ENCODE measurements around the gene USH1C. TPM values are rescaled to one million over a fixed set of nuclear protein-coding genes. Genes with fewer than 3 reads are reported as not detected.

Gene USH1C
- total RNA-seq, 1 experiment from 2014 or later, result not detected

DNA sequence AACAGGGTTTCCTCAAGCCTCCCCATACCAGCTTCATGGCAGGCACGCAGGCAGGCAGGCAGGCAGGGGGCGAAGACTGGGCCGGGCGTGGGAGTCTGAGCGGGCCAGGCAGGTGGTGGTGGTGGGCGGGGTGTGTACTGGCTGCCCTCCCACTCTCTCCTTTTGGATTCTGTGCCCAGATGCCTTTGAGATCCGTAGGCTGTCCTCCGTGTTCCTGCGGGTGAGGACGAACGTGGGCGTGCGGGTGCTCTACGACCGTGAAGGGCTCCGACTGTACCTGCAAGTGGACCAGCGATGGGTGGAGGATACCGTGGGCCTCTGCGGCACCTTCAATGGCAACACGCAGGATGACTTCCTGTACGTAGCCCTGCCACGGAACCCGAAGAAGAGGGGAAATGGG is 25.8 kb upstream of the USH1C start:
- no peak for DNase-seq (ENCODE audit: low read depth)

DNA sequence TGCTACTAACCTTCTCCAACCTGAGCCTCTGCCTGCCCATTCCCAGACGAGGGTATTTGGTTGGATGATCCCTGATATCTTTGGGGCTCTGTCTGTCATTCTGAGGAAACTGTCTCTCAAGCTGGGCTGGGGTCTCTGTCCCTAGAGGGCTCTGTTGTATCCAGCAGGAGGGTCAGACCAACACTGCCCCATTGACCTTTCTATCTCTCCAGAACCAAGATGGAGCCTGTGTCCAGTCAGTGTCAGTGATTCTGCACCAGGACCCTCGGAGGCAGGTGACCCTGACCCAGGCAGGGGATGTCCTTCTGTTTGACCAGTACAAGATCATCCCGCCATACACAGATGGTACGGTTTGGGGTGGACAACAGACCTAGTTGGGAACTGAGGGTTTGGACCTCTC is 24.7 kb upstream of the USH1C start:
- DNase-seq (ENCODE audit: low read depth), result no peak

DNA sequence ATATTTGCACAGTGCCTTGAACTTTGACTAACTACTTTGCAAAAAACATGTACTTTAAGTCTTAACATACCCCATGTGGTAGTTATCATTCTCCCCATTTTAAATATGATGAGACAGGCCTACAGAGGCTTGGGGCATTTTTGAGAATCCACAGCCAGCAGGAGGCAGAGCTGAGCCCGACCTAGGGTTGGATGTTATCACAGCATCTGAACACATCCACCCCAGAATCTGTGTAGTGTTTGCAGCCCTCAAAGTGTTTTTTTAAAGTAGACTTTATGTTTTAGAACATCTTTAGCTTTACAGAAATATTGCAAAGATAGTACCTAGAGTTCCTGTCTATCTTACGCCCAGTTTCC is 20.4 kb upstream of the USH1C start:
- no peak for DNase-seq (ENCODE audit: low read depth)

DNA sequence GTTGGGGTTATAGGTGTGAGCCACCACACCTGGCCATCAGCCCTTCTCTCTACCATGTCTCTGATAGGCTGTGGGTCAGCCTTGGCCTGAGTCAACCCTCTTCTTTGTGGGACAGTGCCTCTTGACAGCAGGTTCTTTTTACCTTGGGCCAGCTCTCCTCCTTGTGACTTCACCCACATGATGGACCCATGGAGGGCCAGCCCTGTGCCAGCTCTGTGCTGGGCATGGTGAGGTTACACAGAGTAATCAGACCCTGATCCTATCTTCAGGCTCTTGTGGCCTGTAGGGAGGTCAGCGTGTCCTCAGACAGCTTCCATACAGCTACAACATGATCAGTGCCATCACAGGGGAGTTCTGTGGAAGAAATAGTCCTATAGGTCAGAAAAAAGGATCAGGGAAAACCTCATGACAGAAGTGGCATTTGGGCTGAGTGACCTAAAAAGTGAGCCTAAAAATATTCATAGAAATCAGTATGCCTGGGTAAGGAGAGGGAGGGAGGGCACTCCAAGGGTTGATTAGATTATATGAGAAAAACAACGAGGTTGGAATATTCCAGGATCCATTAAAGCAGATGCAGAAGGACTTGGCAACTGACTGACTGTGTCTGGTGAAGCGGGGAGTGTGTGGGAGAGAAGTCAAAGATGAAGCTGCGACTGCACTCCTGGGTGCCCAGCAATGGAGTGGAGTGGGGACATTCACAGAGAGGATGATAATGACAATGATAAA is 19.9 kb upstream of the USH1C start:
- DNase-seq (ENCODE audit: low read depth), result no peak

DNA sequence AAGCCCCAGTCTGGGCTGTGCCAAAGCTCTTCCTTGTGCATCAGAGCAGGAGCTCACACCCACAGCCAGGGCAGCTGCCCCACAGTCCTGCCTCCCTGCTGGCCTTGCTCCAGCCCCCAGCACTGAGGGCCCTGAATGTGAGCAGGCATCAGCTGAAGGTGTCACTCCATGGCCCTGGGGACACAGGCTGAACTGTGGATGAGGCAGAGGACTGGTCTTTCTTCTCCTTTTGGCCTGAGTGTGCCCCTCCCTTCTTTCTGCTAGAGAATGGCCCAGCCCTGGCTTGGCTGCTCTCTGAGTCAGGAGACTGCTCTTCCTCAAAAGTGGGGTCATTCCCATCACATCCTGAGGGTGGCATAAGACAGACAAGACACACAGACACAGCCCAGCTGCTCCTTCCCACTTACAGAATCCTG is 19.0 kb upstream of the USH1C start:
- peak; percentile 1 for DNase-seq (ENCODE audit: low read depth)

DNA sequence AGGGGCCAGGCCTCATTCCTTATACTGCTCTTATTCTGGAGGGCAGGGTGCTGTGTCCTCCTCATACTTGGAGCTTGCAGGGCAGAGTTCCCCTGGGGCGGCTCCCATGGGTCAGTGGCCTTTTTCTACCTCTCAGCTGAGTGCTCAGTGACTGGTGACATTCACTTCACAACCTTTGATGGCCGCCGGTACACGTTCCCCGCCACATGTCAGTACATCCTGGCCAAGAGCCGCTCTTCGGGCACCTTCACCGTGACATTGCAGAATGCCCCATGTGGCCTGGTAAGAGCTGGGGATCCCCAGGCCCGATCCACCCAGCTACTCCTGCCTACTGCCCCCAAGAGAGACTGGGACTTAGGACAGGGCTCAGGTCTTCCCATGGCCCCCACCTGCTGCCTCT is 17.3 kb upstream of the USH1C start:
- no peak for DNase-seq (ENCODE audit: low read depth)

DNA sequence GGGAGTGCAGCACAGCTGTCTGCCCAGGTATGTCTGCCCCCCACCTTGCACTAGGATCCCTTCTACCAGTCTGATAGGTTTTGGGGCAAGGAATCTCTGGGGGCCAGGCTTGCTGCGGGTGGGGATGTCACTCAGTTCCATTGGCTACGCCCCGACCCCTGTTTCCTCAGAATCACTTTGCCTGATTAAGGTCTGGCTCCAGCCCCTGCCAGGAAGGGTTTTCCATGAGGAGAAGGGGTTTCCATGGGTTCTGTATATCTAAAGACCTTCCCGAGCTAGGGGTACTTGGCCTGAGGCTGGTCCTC is 16.8 kb upstream of the USH1C start:
- DNase-seq (ENCODE audit: low read depth), result no peak

DNA sequence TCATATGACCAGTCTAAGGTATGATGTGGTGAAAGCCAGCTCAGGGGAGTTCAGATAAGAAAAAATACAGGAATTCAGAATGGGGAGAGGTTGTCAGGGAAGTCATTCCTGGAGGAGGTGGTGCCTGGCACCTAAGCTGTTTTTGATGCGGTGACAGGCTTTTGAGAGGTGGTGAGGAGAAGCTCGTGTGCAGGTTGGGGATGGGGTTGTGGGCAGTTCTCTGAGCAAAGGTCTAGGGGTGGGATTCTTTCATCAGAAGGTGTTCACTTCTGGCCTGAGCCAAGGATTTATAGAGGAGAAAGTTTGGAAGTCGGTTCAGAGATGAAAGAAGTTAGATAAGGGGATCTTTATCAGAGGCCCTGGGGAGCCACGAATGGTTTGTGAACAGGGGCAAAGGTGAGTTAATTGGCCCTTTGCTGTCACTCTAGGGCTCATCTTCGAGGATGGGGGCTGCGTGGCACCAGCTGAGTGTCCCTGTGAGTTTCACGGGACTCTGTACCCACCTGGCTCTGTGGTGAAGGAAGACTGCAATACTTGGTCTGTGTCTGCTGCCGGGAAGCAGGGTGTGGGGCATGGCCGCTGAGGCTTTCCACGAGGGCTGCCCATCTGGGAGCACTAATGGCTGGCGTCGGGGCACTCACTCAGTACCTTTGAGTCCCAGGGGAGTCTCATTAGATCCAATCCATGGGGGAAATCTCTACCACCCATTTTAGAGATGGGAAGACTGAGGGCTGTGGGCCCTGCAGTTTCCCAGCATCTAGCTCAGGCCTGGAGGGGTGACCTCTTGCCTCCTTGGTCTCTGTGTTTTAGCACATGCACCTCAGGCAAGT is 16.3 kb upstream of the USH1C start:
- no peak for DNase-seq (ENCODE audit: low read depth)

DNA sequence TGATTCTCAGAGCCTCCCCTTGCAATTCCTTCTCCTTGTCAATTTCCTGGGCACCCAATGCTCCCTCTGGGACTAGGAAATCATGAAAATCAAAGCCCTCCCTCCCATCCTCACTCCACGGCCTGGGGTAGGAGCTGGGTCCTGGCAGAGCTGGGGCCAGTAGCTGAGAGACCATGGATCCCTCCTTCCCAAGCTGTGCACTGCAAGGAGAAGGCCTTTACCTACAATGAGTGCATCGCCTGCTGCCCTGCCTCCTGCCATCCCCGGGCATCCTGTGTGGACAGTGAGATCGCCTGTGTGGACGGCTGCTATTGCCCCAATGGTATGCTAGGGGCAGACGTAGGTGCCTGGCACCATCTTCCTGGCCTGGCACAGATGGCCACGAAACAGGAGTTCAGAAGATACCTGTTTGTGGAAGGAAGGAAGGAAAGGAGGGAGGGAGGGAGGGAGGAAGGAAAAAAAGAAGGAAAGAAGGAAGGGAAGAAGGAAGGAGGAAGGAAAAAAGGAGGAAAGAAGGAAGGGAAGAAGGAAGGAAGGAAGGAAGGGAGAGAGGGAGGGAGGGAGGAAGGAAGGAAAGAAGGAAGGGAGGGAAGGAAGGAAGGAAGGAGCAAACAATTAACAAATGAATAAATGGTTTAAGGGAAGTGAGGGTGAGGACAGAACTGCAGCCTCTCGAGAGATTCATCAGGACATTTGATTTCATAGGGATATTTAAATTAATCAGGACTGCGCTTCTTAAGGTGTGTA is 15.3 kb upstream of the USH1C start:
- DNase-seq (ENCODE audit: low read depth), result no peak

DNA sequence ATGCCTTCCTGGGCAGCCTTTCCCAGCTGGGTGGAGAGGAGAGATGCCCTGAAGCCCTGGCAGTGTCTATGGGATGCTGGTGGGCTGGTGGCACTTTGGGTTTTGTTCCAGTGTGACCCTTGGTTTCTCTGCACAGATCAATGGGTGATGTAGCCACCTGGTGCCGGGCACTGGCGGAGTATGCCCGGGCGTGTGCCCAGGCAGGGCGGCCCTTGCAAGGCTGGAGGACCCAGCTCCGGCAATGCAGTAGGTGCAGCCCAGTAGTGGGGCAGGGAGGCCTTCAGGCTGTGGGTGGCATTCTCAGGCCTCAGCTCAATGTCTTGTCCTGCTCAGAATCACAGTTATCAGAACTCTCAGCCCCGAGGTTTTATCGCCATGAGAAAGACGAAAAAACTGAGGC is 14.7 kb upstream of the USH1C start:
- no peak for DNase-seq (ENCODE audit: low read depth)

DNA sequence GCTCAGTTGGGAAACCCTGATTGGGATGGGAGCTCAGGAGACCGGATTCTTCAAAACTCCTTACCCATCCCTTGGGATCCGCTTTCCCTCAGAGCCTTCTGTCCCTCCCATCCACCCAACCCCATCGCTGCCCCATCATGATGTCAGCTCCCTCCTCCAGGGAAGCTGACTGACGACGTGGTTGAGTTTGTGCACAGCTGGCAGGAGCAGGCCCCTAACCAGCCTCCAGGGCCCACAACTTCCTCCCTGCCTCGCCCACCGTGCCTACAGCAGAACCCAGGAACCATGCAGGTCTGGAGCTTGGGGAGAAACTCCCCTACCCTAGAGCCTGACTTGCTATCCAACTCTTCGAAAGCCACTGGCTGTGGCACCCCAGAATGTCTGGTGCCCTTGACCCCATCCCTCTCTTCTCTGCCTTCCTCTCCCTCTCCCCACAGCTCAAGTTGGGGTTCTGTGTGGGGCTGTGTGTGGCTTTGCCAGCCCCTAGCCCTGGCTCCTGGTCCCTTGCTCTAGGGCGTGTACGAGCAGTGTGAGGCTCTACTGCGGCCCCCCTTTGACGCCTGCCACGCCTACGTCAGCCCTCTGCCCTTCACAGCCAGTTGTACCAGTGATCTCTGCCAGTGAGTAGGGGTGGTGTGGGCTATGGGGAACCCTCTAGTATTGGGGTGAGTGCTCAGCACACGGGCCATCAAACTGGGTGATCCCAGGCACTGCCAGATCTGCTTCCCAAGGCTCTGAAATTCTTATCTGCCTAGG is 14.0 kb upstream of the USH1C start:
- DNase-seq (ENCODE audit: low read depth), result no peak

DNA sequence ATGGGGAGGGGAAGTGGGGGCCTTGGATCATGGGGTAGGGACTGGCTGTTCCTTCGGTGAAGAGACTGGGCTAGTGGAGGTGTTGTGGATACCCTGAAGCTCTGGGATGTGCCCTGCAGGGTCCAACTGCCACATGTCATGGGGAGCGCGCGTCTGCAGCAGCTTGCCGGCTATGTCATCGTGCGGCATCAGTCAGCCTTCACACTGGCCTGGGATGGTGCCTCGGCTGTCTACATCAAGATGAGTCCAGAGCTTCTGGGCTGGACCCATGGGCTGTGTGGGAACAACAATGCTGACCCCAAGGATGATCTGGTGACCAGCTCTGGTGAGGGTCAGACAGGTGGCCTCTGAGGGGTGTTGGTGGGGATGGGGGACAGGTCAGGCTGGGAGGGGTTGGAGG is 12.8 kb upstream of the USH1C start:
- no peak for DNase-seq (ENCODE audit: low read depth)

DNA sequence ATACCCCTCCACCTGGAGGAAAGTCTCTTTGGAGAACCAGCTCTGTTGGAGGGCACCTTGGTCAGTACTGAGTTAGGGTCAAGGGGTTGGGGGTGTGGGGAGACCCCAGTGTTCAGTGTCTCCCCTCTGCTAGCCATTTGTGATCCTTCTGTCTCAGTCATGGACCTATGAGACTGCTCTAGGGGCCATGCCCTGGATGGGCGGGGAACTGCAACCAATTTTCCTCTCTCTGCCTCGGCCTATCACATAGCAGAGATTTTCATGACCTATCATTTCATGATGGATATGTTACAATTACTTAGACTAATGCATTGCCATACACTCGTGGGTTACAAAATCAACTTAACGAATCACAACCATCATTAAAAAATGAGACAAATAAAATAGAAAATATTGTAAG is 10.3 kb upstream of the USH1C start:
- no peak for DNase-seq (ENCODE audit: low read depth)

DNA sequence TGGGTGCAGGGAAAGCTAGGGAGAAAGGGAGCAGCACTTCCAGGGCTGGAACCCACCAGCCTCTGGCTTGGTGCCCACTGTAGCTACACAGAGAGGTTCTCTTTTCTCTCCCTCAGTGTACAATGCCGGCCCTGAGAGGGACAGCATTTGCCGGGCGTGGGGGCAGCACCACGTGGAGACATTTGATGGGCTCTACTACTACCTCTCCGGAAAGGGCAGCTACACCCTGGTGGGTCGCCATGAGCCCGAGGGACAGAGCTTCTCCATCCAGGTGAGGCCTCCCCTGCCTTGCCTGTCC is 9.0 kb upstream of the USH1C start:
- no peak for DNase-seq (ENCODE audit: low read depth)

DNA sequence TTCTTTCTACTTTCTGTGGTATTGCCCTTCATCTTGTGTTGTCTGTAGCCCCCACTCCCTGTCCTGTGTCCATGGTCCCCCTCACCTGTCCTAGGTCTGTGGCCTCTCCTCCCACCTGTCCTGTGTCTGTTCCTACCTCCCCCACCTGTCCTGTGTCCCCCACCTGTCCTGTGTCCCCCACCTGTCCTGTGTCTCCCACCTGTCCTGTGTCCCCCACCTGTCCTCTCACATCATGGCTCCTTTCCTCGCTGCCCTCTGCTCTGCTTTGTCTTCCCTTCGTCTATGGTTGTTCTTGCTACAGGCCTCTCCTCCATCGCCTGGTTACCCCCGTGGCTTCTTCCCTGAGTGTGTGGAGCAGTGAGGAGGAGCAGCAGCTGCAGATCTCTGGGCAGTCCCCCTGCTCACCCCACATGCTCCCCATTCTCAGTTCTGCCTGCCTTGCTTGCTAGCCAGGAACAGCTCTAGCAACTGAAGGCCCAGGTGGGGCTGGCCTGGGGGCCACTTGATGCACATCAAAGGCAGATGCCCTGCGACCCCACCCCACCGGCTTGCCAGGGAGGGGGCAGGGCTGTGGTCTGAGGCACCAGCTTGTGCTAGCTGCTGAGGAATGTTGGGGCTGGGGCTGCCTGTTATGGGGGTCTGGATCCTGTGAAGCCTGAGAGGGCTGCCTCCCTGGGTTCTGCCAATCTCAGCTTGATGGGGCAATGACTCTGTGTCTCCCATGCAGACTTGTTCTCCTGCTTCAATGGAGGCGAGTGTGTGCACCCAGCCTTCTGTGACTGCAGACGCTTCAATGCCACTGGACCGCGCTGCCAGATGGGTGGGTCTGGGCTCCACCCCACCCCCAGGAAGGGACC is 8.4 kb upstream of the USH1C start:
- DNase-seq (ENCODE audit: low read depth), result no peak

DNA sequence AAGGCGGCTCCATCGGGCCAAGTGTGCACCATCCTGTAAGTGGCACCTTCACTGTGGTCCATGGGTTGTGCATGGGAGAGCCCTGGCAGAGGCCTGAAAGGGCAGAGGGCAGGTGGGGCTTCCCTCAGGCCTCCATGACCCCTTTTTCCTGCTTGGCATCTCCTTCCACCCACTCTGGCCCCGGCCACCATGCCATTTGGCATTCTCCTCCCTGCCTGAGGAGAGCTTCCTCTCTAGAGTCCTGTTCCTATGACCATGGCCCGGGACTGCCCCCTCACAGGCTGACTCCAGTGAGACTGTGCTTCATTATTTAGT is 7.8 kb upstream of the USH1C start:
- DNase-seq (ENCODE audit: low read depth), result no peak

DNA sequence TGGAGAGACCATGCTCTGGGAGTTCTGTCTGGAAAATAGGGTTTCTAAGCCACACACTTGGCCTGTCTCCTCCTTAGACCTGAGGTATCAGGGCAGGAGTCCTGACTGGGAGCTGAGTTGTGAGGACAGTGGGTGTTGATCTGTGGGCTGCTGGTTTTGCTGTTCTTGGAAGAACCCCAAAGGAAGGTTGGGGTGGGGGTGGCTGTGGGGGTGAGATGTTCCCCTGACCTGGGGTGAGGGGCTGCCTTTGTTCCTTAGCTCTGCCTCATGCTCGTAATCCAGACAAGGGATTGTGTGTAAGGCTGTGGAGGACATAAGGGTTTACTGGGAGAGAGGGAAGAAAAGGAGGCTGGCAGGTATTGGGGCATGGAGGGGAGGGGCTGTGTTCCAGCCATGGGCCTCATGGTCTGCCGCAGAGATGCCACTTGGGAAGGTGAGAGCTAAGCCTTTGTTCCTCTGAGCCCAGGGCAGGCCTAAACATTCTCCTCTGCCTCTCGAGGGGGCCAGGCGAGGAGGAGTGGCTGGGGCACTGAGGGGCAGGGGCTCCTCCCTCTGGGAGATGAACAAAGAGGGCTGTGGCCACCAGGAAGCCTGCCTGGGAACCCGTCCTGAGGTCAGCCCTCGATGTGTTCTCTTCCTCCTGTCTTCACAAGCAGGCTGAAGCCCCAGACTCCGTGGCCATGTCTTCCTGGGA is 7.3 kb upstream of the USH1C start:
- DNase-seq (ENCODE audit: low read depth), result no peak

DNA sequence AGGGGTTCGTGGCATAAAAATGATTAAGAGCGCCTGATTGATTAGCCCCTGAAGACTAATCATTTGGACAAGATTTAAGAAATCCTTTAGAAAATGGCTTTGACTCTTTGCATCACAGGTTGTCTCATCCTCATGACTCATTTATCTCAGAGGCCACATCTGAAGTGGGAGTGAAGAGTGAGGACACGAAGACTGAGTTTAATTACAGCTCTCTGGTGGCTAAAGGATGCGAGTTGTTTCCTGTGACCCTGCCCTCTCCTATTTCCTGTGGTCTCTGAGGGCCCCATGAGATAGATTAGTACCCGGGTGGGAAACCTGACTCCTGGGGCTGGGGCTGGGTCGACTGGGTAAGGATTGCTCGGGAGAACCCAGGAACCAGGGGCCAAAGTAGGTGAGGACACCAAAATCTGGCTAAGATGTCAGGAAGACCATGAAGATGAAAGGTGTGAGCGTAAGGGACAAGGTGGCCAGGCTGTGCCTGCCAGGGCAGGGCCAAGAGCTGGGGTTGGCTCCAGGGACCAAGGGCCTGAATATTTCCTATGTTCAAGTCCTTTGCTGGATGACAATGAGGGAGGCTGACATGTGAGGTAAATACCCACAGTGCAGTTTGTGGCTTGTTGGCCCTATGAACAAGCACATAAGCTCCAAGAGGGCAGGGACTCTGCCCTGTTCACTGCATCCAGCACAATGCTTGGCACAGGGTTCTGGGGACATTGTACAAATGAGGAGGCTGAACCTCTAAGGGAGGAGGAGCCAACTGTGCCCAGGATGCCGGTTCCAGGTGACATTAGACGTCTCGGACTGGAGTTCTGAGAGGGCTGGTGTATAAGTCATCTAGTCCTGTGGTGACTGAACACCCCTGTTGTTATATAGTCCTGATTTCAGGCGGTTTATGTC is 6.5 kb upstream of the USH1C start:
- no peak for DNase-seq (ENCODE audit: low read depth)

DNA sequence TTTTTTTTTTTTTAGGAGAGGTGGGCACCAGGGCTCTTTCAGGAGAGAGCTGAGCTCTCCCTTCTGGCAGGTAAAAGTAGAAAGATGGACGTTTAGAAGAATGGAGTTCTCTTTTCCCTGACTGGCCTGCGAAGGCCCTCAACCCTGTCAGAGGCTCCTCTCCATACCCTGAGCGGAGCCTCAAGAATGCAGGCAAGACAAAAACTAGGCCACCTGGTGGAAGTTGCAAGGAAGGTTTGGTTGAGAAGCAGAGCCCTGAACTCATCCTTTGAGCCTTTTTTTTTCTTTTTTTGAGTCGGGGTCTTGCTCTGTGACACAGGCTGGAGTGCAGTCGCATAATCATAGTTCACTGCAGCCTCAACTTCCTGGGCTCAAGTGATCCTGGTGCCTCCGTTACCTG is 4.2 kb upstream of the USH1C start:
- no peak for DNase-seq (ENCODE audit: low read depth)

DNA sequence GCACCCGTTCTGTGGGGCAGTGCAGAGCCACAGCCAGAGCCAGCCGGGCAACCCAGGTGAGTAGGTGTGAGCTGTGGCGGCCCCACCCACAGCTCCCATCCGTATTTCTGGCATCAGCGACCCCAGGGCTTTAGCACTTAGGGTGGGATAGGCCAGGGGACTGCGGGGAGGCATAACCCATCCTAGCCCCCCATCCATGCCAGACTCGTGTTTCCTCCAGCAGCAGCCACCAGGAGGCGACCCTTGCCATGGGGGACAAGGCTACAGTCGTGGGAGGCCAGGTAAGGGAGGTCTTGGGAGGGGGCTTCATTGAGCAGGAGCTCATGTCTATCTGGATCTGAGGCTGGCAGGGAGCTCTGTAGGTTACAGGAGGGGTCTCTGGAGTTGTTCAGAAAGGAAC is 3.7 kb upstream of the USH1C start:
- no peak for DNase-seq (ENCODE audit: low read depth)

All from RPMI7951 (cell line).